MCF 10A (cell line): ENCODE data around the gene NCAPD2. TPM values are rescaled to one million over a fixed set of nuclear protein-coding genes. Genes with fewer than 3 reads are reported as not detected.

Experiments used
- BruUV-seq: library from RNA; stranded (reverse); fragments of 400-500 nt; replicated peaks from 2 replicates; lab custom pipeline; 2021; lab: Mats Ljungman, UMichigan
- CTCF ChIA-PET: fragments of 300-600 bp; sonication (Branson Sonifier 250); formaldehyde crosslinking; extraction: SDS; loops from one replicate; lab custom pipeline; 2021; ENCODE audit warnings: antibody characterized with exemption, inconsistent platforms; lab: Yijun Ruan, JAX
- POLR2A ChIA-PET: fragments of 300-600, 350-650 bp; sonication (Branson Sonifier 250); formaldehyde crosslinking; extraction: SDS; loops from one replicate; lab custom pipeline; 2020; ENCODE audit warnings: antibody characterized with exemption, inconsistent platforms; lab: Yijun Ruan, JAX
- DNase-seq: peaks from one replicate; pipeline ENCODE4 v3.0.0-alpha.2; 2018; ENCODE audit not compliant: unreplicated experiment
- H3K27ac Mint-ChIP-seq: one replicate; pipeline ENCODE4 v1.8.0; 2022; ENCODE audit warnings: mild to moderate bottlenecking, low read depth, mixed read lengths; ENCODE audit not compliant: unreplicated experiment
- H3K27me3 Mint-ChIP-seq: one replicate; pipeline ENCODE4 v1.8.0; 2022; ENCODE audit warnings: mixed read lengths; ENCODE audit not compliant: insufficient read depth, unreplicated experiment
- H3K36me3 Mint-ChIP-seq: one replicate; pipeline ENCODE4 v1.8.0; 2022; ENCODE audit warnings: mild to moderate bottlenecking, moderate library complexity, mixed read lengths; ENCODE audit not compliant: insufficient read depth, unreplicated experiment
- H3K4me1 Mint-ChIP-seq: one replicate; pipeline ENCODE4 v1.8.0; 2022; ENCODE audit warnings: mixed read lengths; ENCODE audit not compliant: insufficient read depth, unreplicated experiment
- H3K4me3 Mint-ChIP-seq: one replicate; pipeline ENCODE4 v1.8.0; 2022; ENCODE audit warnings: mild to moderate bottlenecking, moderate library complexity, mixed read lengths; ENCODE audit not compliant: unreplicated experiment
- H3K9me3 Mint-ChIP-seq: one replicate; pipeline ENCODE4 v1.8.0; 2022; ENCODE audit warnings: mixed read lengths; ENCODE audit not compliant: unreplicated experiment
- CTCF ChIP-seq: fragments of 200-600 bp; IDR thresholded peaks from one replicate; pipeline ENCODE4 v1.8.0; 2022; ENCODE audit warnings: antibody characterized with exemption, mild to moderate bottlenecking; ENCODE audit not compliant: unreplicated experiment
- intact Hi-C: fragments of 100-400 bp; cut with micrococcal nuclease; formaldehyde crosslinking; loops from 2 replicates; pipeline ENCODE4 v1.14.1; 2022
- total RNA-seq: library from RNA; stranded (reverse); gene quantifications from 2 replicates; pipeline ENCODE4 v1.2.3, GENCODE V29; 2022

The NCAPD2 gene
- total RNA-seq, 1 experiment from 2014 or later = 52.0 TPM

GRCh38 chr12:6533653-6533922 lies 39.7 kb downstream of the NCAPD2 start:
- intact Hi-C loops = no loop called here

GRCh38 chr12:6533923-6534694 lies 40.2 kb downstream of the NCAPD2 start, which contains the start of gene GAPDH:
GAPDH (plus strand) TSS chr12:6534517; CDS start chr12:6534833, 316 bp downstream.
- ChIA-PET POLR2A (interaction anchor here (0.6 to 7.0 kb wide), 42 partner anchors 14 to 434 kb away, joined by 3 to 74 read pairs (median 4); partner anchors contain the start of genes CD9, COPS7A, LTBR and MRPL51), CTCF (interaction anchor here (0.5 to 8.2 kb wide), 7 partner anchors 10 to 110 kb away, joined by 3 to 99 read pairs (median 4); no protein-coding TSS in a partner anchor)
- Mint-ChIP-seq H3K9me3 (no peaks in the 10 kb centered on the region), H3K27ac (peak within 1 kb of the TSS; percentile 95), H3K4me3 (peak within 1 kb of the TSS; percentile 88), H3K36me3 (peaks cover 71% of the 10 kb centered on the region), H3K27me3 (no peaks in the 10 kb centered on the region), H3K4me1 (peaks cover 34% of the 10 kb centered on the region)
- no TSS peak for BruUV-seq
- intact Hi-C loops = loop anchor here (1.0 to 2.0 kb wide), 3 partner anchors 41 to 103 kb away; partner anchors contain the start of genes MRPL51 and VAMP1
- peak; percentile 98 for DNase-seq
- TF ChIP-seq CTCF = no peak

More at GRCh38 chr12:6533653-6533922, 39.7 kb downstream of the NCAPD2 start:
- no peak for TF ChIP-seq CTCF
- Mint-ChIP-seq H3K9me3 (no peaks in the 10 kb centered on the region), H3K4me1 (peaks cover 34% of the 10 kb centered on the region), H3K4me3 (peak overlapping the region; percentile 88), H3K27me3 (no peaks in the 10 kb centered on the region), H3K27ac (peak overlapping the region; percentile 95), H3K36me3 (peaks cover 72% of the 10 kb centered on the region)
- DNase-seq = no peak
- ChIA-PET POLR2A (interaction anchor here (0.6 to 7.0 kb wide), 32 partner anchors 10 to 319 kb away, joined by 3 to 74 read pairs (median 5); partner anchors contain the start of genes MRPL51, NOP2, SCNN1A and TAPBPL), CTCF (interaction anchor here (8.2 kb wide), 1 partner anchor 109 kb away, joined by 99 read pairs; no protein-coding TSS in a partner anchor)
- BruUV-seq = no TSS peak

GRCh38 chr12:6534695-6534944 lies 40.7 kb downstream of the NCAPD2 start:
- Mint-ChIP-seq H3K36me3 (peaks cover 66% of the 10 kb centered on the region), H3K27me3 (no peaks in the 10 kb centered on the region), H3K4me3 (peak overlapping the region; percentile 88), H3K4me1 (peaks cover 38% of the 10 kb centered on the region), H3K27ac (peak overlapping the region; percentile 95), H3K9me3 (no peaks in the 10 kb centered on the region)
- POLR2A ChIA-PET = interaction anchor here (0.6 to 7.0 kb wide), 36 partner anchors 14 to 434 kb away, joined by 3 to 74 read pairs (median 4); partner anchors contain the start of genes CD9, COPS7A, LTBR and MRPL51
- CTCF ChIA-PET = interaction anchor here (0.5 to 8.2 kb wide), 7 partner anchors 11 to 110 kb away, joined by 3 to 99 read pairs (median 4); no protein-coding TSS in a partner anchor
- DNase-seq = no peak
- intact Hi-C loops = loop anchor here (1.0 to 2.0 kb wide), 3 partner anchors 42 to 103 kb away; partner anchors contain the start of genes MRPL51 and VAMP1
- no peak for TF ChIP-seq CTCF
- no TSS peak for BruUV-seq
